ENCODE results near the gene ERMP1. TPM values are rescaled to one million over a fixed set of nuclear protein-coding genes. Genes with fewer than 3 reads are reported as not detected.
"Not testable (repeated sequence)": the region's sequence is repeated elsewhere in the genome, so short reads cannot be mapped to it uniquely, and the experiment has no call there.

Gene ERMP1
- total RNA-seq, 4 donors from 2014 or later = 7.3 to 10.0 (median 9.4) TPM

- H3K36me3 ChIP-seq = peaks cover 0 to 37% (median 16%) of the 10 kb centered on the region in 4 donors
- no peak overlapping the region for H3K4me3 ChIP-seq
- DNase-seq (ENCODE audit: extremely low spot score) = no peak
- 95% methylated on average over 6 of the region's 6 CpGs for WGBS
- no peak for TF ChIP-seq POLR2AphosphoS5 (IDR thresholded peaks at IDR 0.05)
- TF ChIP-seq POLR2A (IDR thresholded peaks at IDR 0.05; ENCODE audit: low read depth) = no peak
- no peak for TF ChIP-seq CTCF (IDR thresholded peaks at IDR 0.05)
- no peak for TF ChIP-seq EP300 (IDR thresholded peaks at IDR 0.05)
- H3K9me3 ChIP-seq = peaks cover 0 to 14% (median 7%) of the 10 kb centered on the region in 4 donors
- intact Hi-C loops (cut with DNase I) = no loop called here
- H3K27me3 ChIP-seq = no peaks in the 10 kb centered on the region
- H3K4me1 ChIP-seq = peaks cover 0 to 6% (median 0%) of the 10 kb centered on the region in 4 donors
- no peak overlapping the region for H3K27ac ChIP-seq (replicated peaks in 1 of 4)
These were observed 46.4 kb downstream of the ERMP1 start for GRCh38 chr9:5786370-5787127.

- Histone ChIP-seq H3K27me3 (no peaks in the 10 kb centered on the region), H3K4me3 (no peak overlapping the region), H3K36me3 (peaks cover 7 to 53% (median 26%) of the 10 kb centered on the region in 4 donors), H3K9me3 (peaks cover 0 to 14% (median 7%) of the 10 kb centered on the region in 4 donors), H3K4me1 (peaks cover 0 to 6% (median 0%) of the 10 kb centered on the region in 4 donors), H3K27ac (replicated peaks in 1 of 4) (no peak overlapping the region)
- no peak for DNase-seq (ENCODE audit: extremely low spot score)
- TF ChIP-seq EP300 (IDR thresholded peaks at IDR 0.05) (no peak), POLR2A (IDR thresholded peaks at IDR 0.05; ENCODE audit: low read depth) (no peak), CTCF (IDR thresholded peaks at IDR 0.05) (no peak), POLR2AphosphoS5 (IDR thresholded peaks at IDR 0.05) (no peak)
- 71% methylated on average over 4 of the region's 4 CpGs for WGBS
- intact Hi-C loops (cut with DNase I) = no loop called here
These were observed 48.2 kb downstream of the ERMP1 start for GRCh38 chr9:5784526-5785315.

GRCh38 chr9:5783982-5784381, 48.9 kb downstream of the ERMP1 start:
- Histone ChIP-seq H3K9me3 (peaks cover 0 to 19% (median 9%) of the 10 kb centered on the region in 4 donors), H3K27ac (replicated peaks in 1 of 4) (no peak overlapping the region), H3K36me3 (peaks cover 14 to 58% (median 33%) of the 10 kb centered on the region in 4 donors), H3K27me3 (no peaks in the 10 kb centered on the region), H3K4me1 (peaks cover 0 to 6% (median 0%) of the 10 kb centered on the region in 4 donors), H3K4me3 (no peak overlapping the region)
- TF ChIP-seq POLR2A (IDR thresholded peaks at IDR 0.05; ENCODE audit: low read depth) = no peak
- TF ChIP-seq EP300 (IDR thresholded peaks at IDR 0.05) = no peak
- TF ChIP-seq POLR2AphosphoS5 (IDR thresholded peaks at IDR 0.05) = no peak
- no peak for TF ChIP-seq CTCF (IDR thresholded peaks at IDR 0.05)
- intact Hi-C loops (cut with DNase I) = no loop called here
- 92% methylated on average over 1 of the region's 1 CpG for WGBS
- no peak for DNase-seq (ENCODE audit: extremely low spot score)

DNA sequence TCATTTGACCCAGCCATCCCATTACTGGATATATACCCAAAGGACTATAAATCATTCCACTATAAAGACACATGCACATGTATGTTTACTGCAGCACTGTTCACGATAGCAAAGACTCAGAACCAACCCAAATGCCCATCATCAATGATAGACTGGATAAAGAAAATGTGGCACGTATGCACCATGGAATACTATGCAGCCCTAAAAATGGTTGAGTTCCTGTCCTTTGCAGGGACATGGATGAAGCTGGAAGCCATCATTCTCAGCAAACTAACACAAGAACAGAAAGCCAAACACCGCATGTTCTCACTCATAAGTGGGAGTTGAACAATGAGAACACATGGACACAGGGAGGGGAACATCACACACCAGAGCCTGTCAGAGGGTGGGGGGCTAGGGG, 49.5 kb downstream of the ERMP1 start:
- H3K4me3 ChIP-seq; H3K27me3 ChIP-seq; H3K4me1 ChIP-seq; intact Hi-C loops (cut with DNase I); DNase-seq (ENCODE audit: extremely low spot score); H3K27ac ChIP-seq (replicated peaks in 1 of 4): not testable (repeated sequence)
- Histone ChIP-seq H3K9me3 (peaks cover 0 to 24% (median 14%) of the 10 kb centered on the region in 4 donors), H3K36me3 (peaks cover 20 to 64% (median 39%) of the 10 kb centered on the region in 4 donors)
- 89% methylated on average over 3 of the region's 3 CpGs for WGBS

DNA sequence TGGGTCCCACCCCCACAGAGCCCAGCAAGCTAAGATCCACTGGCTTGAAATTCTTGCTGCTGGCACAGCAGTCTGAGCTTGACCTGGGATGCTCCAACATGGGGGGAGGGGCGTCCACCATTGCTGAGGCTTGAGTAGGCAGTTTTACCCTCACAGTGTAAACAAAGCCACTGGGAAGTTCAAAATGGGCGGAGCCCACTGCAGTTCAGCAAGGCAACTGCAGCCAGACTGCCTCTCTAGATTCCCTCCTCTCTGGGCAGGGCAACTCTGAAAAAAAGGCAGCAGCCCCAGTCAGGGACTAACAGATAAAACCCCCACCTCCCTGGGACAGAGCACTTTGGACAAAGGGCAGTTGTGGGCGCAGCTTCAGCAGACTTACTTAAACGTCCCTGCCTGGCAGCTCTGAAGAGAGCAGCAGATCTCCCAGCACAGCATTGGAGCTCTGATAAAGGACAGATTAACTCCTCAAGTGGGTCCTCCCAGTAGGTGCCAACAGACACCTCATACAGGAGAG, 53.2 kb downstream of the ERMP1 start:
- Histone ChIP-seq H3K9me3 (peaks cover 0 to 24% (median 16%) of the 10 kb centered on the region in 4 donors), H3K36me3 (peaks cover 29 to 75% (median 49%) of the 10 kb centered on the region in 4 donors)
- 100% methylated on average over 1 of the region's 4 CpGs for WGBS
- H3K27me3 ChIP-seq; DNase-seq (ENCODE audit: extremely low spot score); H3K4me1 ChIP-seq; H3K27ac ChIP-seq (replicated peaks in 1 of 4); H3K4me3 ChIP-seq; intact Hi-C loops (cut with DNase I): not testable (repeated sequence)

All from esophagus muscularis mucosa (tissue), 4 donors.